Fibroblast of peridontal ligament (primary cell): ENCODE data around the gene PRKAG3.
"Not testable (repeated sequence)": the region's sequence is repeated elsewhere in the genome, so short reads cannot be mapped to it uniquely, and the experiment has no call there.

Experiments
- DNase-seq: peaks from one replicate; pipeline ENCODE4 v3.0.0-alpha.2; 2010; ENCODE audit errors: extremely low read depth

Gene PRKAG3

DNA sequence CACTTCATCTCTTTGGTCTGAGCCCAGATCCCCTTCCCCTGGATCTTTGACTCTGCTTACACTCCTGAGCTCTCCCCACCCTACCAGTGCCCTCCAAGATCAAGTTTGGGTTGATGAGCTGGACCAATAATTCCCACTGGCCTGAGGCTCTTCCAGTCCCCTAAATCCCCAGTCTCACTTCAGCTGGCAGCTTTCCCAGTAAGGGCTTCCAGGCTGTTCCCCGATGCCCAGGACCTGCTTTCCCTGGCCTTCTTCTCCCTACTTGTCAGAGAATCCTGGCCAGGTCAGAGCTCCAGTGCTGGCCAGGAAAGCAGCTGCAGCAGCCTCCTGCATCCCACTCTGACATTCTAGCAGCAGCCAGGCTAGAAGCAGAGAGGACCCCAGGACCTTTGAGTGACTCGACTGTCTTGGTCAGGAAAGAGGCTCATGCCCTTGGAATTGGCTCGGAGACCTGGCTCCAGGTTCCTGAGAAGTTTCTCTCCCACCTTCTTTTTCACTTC is 31.5 kb upstream of the PRKAG3 start:
- no peak for DNase-seq

DNA sequence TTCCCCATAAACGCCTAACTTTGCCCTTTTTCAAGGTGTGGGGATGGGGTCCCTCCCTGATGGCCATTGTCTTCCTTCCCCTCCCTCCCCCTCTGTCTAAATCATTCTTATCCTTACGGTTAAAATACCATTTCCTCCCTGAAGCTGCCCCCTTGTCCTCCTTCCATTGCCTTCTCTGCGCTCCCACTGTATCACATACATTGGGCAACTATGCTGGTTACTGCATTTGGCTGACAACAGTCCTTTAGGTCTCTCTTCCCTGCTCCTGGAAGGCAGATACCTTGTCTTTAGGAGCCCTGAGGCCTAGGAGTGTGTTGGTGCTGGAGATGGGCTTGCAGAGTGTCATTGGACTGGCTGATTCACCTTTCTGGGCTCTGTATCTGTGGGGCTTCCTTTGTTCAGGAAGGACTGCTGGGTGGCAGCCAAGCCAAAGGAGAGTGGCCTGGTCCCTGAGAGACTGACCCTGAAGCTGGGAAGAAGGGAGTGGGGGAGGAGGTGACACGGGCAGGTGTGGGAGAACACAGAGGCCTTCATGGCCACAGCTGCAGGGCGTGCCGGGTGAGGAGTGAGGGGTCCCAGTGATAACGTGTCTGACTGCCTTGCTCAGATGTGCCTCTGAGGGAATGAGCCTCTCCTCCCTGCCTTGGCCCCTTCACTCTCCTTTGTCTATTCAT is 30.2 kb upstream of the PRKAG3 start:
- no peak for DNase-seq

DNA sequence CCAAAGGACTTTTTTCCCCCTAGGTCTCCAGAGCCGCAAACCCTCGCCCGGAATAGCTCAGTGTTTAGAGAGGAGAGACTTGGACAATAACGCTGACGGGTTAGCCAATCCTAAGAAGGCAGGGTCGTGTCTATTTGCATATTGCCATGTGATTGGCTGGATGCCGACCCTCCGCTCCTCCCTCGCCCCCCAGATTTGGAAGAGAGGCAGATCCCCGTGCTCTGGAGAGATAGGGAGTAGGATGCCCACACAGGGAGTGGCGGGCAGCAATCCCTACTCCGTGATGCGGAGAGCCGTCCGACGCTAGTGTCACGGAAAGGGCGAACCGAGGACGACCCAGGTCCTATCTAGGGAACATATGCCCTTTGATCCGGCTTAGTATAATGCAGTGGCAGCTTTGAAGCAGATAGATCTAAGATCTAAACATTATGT is 29.4 kb upstream of the PRKAG3 start:
- DNase-seq: no peak

DNA sequence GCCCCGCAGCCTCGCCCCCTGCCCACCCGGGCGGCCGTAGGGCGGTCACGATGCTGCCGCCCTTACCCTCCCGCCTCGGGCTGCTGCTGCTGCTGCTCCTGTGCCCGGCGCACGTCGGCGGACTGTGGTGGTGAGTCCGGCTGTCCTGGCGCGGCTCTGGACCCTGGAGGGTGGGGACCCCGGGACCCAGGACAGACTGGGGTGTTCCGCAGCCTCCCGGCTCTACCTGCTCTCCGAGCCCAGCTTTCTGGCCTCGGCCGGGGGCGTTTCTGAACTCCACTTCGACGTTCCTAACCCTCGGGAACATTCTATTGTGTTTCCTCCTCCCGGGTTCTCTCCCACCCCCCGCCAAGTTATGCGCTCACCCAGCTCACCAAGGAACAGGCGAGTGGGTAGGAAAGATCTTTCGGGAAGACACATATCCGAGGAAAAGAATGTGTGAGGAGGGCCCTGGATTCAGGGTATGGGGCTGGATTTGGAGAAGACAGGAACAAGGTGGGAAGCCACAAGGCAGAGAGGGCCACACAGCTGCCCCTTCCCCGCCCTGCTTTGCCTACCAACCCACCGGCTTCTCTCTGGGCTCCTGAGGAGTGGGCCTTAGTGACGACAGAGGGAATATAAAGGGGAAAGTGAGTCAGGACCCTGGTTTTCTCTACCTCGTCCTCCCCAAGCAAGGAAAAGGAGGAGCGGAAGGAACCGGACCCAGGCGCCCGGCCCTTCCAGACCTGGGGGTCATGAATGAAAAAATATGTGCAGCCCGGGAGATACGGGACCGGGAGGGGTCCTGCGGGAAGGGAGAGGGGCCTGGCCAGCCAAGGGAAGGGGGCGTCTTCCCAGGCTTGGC is 28.6 kb upstream of the PRKAG3 start:
- no peak for DNase-seq

DNA sequence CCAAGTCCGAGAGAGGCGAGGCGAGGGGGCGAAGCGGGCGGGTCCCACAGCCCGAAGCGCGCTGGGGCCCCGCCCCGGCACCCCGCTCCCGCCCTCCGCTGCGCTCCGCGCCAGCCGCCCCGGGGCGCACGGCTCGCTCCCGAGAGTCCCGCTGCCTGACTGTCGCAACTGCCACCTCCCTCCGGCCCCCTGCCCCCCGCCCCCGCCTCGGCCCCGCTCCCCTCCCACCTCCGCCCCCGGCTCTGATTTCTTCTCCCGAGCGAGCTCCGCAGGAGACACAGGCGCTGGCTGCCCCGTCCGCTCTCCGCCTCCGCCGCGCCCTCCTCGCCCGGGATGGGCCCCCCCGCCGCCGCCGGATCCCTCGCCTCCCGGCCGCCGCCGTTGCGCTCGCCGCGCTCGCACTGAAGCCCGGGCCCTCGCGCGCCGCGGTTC is 28.0 kb upstream of the PRKAG3 start, which contains the start of gene WNT6:
WNT6 (plus strand) TSS at position 250 of the 432 bp plus-strand sequence. CDS start 233 bp downstream, outside the sequence.
- DNase-seq: no peak

DNA sequence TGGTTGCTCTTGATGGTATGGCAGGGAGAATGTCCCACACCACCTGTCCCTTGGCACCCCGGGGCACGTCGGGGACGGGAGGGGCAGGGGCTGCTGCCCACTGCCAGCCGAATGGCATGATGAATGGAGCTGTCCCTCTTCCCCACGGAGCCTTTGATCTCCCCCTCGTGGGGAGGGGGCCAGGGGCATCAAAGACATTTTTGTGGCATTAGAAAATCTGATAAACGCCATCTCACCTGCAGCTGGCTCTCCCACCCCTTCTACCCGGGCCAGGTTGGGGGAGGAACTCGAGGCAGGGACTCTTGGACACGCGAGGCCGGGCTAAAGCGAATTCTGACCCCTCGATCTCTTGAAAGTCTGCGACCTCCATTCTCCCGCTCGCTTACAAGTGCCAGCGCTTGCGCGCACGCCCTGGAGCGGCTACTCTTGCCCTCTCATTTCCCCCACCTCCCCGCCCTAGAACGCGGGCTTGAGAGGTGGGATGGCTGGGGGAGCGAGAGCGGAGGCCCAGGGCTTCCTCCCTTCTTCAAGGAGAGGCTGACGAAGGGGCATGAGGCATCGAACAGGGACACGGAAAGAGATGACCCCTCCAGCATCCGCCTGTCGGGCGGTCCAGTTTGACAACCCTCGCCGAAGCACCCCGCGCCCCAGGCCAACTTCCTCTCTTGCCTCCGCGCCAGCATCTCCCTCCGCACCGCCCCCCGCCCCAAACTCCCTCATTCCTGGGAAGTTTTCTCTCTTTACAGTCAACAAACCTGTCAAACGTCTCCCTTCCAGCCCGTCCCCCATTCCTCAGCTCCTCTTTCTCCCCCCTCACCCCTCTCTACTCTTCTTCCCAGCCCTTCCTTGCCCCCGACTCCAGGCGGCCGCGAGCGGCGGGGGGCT is 27.3 kb upstream of the PRKAG3 start:
- no peak for DNase-seq

DNA sequence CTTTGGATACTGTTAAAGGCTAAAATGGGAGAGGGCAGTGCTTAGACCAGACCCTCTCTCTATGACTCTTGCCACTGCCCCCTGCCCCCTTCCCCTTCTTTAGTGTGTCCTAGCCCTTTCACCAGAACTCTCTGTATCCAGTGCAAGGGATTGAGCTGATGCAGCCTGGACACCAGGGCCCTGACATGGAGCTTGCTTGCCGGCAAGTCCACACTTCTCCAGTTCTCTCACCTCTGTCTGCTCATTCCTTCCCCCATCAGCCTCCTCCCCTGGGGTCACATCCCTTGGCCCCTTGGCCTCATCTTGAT is 26.5 kb upstream of the PRKAG3 start:
- DNase-seq: no peak

DNA sequence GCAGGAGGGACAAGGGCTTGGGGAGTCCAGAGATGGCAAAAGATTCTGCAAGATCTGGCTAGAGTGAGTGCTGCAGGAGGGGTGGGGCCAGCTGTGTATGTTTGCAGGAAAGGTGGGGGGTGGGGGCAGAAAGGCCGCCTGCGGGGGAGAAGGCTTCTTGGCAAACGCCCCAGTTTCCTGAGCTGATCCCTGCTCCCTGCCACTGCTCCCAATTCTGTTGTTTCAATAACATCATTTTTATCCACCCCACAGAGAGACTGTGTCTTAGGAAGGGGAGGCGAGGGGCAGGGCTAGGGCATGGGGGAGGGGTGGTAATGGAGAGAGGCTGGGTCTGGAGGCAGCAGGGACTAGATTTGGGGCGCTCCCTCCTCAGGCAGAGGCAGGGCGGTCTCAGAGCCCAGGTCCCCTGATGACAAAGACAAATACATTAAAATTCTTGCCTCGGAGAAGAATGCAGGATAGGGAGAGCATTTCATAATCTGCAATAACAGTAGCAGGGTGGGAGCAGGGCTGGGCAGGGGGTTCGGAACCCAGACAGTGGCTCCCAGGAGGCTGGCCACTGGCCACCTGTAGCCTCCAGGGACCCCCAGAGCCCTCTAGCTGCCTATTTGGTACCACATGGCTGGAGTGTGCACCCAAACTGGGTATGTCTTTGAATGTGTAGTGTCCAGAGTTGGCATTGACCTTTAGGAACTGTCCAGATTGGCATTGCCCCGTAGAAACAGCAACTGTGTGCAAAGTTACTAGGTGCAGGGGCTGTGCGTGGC is 26.0 kb upstream of the PRKAG3 start:
- DNase-seq: no peak

DNA sequence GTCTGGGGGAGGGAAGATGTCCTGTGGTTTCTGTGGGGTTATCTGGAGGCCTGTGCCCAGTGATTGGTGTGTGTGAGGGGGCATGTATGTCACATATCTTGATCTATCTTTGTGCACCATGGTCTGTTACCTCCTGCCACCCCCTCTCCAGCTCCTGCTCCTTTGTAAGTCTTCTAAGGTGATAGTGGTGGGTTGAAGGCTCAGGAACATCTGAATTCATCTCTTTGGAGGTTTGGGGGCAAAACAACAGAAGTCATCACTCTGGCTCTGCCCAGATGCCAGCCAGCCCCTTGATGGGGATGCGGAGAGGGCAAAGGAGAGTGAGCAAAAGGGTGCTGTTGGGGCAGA is 25.3 kb upstream of the PRKAG3 start:
- DNase-seq: no peak

DNA sequence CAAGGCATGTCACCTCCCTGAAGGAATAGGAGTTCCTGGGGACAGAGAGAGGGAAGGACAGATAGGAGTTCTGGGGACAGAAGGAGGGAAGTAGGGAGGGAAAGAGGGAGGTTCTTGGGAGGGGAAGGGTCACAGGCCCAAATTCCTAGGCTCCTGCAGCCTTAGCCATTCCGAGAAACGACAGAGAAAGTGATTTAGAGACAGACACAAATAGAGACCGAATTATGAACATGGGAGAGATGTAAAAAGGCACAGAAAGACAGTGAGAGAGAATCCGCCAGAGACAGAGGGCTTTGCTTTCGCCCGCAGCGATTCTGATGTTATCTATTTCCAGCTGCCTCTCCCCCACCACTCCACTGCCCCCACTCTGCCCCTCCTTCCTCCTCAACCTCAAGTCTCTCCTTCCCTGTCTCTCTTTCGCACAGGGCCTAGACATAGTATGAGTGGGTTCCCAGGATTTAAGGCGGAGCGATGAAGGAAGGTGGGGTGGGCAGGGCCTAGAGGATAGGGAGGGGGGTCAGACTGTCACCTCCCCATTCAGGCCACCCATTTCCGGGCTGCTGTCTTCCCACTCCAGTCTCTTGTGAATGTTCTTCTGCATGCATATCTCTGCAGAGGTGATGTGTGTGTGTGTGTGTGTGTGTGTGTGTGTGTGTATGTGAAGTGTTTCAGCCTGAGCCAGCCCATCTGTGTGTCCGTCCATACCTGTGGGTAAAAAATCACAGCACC is 24.7 kb upstream of the PRKAG3 start:
- DNase-seq: no peak

DNA sequence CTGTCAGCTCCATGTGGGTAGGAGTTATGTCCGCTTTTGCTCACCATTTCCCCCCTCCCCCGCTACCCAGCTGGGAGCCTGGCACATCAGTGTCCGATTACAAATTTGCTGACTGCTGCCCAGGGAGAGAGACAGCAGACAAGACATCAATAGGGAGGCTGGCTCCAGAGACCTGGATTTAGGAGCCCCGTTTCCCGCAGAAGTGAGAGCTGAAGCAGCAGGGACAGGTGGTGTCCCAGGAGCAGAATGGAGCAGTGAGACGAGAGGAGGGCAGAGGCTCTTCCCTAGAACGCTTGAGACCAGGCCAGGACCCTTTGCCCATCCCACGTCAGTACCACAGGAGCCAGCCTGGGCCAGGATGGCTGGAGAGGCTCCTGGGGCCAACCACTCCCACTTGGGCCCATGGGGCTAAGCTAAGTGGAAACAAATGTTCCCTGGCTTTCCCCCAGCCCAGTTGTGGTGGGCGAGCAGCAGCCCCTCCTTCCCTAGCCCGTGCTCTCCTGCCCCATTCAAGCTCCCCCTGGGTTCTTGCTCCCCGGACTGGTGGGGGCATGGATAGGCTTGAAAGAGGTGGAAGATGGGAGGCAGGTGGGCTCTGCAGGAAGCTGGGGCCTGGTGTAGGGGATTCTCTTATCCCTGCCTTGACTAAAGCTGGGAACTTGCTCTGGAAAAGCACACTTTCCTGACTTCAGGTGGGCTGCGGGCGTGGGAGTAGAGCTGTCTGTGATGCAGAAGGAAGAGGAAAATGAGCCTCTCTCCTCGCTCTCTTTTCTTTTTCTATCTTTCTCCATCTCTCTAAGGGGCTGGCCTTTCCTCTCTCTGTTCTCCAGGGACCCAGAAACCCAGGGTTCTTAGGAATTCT is 23.9 kb upstream of the PRKAG3 start:
- no peak for DNase-seq

DNA sequence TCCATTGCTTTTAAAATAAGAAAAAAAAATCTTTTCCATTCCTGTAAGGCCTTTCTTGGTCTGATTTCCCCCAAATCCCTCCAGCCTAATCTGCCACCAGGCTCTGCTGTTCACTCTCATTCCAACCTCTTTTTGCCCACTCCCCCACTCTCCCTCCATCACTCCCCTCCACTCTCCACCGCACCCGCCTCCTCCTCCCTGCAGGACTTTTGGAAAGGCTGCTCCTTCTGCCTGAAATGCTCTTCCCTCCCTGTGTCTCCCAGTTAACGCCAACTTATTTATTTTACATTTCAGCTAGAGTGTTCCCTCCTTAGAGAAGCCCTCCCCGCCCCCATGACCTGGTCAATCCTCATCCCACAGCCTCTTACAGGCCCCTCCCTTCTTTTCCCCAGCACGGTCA is 23.3 kb upstream of the PRKAG3 start:
- DNase-seq: no peak

DNA sequence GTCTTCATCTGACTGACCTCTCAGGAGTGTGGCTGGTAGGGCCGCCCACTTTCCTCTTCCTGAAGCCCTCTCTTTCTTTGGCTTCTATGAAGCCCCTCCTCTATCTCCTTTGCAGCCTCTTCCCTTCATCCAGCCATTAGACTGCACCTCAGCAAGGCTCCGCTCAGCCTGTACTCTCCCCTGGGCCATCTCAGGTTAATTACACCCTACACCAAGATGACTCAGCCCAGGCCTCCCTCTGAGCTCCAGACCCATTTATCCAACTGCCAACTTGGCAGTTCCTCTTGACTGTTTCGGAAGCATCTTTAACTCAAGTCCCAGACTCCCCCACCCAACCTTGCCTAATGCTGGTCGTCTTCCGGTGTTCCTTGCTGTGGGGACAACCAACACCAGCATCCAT is 22.2 kb upstream of the PRKAG3 start:
- no peak for DNase-seq

DNA sequence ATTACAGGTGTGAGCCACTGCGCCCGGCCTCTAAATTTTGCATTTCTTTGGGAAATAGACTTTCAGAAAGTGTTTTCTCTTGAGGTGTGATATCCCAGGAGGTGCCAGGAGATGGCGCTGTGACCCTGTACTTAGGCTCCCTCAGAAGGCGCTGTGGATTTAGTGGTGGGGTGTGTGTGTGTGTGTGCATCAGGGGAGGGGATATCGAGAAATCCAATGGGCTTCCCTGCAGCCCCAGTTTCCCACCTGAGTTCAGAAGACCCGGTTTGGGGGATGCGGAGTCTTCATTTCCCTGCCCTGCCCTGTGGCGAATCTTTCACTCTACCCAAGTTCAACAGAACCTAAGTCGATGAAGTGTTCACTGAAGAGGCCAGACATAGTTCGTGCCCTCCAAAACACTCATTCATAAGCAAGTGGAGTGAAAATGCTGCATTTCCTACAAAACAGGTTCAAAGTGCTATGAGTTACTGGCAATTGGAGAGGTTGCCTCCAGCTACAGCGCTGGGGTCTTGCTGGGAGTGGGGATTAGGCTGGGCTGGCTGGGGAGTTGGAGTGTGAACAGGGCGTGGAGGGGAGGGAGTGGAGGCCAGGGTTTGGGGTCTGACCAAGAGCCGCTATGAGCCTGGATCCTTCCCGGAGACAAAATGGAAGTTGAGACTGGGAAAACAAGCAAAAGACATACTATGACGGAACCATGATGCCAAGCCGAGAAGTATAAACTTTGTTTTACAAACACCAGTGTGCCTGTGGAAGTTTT is 21.5 kb upstream of the PRKAG3 start:
- DNase-seq: peak; percentile 33

DNA sequence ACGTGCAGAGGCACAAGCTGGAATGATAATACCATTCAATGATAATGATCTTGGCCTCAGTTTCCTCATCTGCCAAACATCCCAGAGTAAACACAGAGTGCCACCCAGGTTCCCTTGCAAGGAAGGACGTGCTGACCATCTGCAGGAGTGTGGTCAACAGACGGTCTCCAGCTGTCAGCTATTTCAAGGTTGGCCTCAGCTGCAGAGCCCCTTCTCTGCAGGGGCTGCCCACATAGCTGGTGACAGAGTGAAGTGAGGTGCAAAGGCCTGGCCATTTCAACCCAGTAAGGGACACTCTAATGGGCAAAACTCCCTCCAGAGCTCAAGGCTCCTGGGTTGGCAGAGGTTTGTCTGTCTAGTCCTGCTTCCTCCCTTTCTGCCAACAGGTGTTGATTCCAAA is 19.7 kb upstream of the PRKAG3 start:
- DNase-seq: no peak

DNA sequence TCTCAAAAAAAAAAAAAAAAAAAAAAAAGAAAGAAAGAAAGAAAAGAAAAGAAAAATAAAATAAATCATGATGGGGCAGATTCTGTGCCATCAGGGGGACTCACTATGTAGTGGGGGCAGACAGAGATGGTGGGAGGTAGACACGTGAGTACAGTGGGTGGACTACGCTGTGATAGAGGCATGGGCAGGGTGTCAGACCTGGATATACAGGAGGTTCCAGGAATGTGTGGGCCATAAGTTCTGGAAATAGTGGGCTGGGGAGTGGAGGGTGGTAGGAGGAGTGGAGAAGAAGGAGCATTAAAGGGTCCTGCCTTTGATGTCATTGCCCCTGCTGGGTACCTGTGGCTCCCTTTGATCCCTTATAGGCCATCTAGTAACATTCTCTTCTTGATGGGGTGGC is 19.2 kb upstream of the PRKAG3 start:
- no peak for DNase-seq

DNA sequence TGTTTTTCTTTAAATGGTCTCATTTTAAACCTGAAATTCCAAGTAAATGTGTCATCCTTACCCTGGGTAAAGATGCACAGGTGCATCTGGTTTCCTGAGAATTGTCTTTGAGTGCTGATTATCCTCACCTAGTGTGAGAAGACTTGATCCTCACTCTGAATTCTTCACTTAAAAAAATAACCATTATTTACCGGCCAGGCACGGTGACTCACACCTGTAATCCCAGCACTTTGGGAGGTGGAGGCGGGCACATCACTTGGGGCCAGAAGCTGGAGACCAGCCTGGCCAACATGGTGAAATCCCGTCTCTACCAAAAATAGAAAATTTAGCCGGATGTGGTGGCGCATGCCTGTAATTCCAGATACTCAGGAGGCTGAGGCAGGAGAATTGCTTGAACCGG is 18.1 kb upstream of the PRKAG3 start:
- DNase-seq: no peak

DNA sequence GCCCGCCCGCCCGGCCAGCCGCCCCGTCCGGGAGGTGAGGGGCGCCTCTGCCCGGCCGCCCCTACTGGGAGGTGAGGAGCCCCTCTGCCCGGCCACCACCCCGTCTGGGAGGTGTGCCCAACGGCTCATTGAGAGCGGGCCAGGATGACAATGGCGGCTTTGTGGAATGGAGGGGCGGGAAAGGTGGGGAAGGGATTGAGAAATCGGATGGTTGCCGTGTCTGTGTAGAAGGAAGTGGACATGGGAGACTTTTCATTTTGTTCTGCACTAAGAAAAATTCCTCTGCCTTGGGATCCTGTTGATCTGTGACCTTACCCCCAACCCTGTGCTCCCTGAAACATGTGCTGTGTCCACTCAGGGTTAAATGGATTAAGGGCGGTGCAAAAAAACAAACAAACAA is 15.4 kb upstream of the PRKAG3 start:
- not testable (repeated sequence) for DNase-seq

DNA sequence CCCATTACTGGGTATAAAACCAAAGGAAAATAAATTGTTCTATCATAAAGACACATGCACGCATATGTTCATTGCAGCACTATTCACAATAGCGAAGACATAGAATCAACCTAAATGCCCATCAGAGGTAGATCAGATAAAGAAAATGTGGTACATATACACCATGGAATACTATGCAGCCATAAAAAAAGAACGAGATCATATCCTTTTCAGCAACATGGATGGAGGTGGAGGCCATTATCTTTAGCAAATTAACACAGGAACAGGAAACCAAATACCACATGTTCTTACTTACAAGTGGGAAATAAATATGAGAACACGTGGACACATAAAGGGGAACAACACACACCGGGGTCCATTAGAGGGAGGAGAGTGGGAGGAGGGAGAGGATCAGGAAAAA is 12.7 kb upstream of the PRKAG3 start:
- DNase-seq: not testable (repeated sequence)
